GM18507 (cell line): ENCODE results near the gene SUN5.

Source experiments
- DNase-seq: peaks from one replicate; pipeline ENCODE4 v3.0.0; 2011; ENCODE audit warnings: low read depth; ENCODE audit not compliant: insufficient read length; ENCODE audit errors: extremely low spot score
- FAIRE-seq: peaks from 2 replicates; lab custom pipeline; 2011; peaks lifted over from hg19 to GRCh38; lab: Jason Lieb, UNC

Gene SUN5

DNA sequence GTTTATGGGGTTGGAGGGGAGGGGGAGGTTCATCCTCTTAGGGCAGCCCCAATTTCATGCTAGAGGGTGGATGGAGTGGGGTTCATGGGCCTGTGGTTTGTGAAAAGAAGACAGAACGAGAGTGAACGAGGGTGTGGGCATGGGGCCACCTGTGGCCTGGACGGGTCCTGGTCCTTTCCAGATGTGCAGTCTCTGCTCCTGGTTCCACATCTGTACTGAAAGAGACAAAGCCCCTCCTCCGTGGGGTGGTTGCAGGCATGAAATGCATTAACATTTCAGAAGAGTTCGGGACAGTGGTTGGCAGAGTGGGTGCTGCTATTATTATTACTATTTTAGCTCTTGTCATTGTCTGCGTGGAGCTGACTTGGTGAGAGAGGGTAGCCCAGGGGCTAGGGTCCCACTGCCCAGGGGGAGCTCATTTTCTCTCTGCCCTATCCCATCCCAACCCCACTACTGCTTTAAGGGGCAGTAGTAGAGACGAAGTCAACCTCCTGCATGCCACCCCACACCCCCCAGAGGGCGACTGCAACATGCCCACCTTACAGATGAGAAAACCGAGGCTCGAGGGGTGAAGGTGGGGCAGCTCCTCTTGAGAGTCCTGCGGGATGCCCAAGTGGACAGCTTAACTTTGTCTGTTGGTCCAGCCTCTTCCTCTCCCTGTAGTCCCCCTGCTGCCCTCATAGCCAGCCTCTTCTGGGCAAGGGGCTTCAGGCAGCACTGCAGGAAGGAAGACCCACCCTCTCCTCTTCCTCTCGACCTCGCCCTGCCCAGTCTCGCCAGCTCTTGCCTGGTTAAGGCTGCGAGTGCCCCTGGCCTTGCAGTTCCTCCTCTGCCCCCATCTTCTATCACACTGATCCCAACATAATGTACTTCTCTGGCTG, 11.7 kb upstream of the SUN5 start:
- FAIRE-seq: no peak
- no peak for DNase-seq

- FAIRE-seq (no peak), DNase-seq (no peak)
These were observed 10.9 kb upstream of the SUN5 start for GRCh38 chr20:33015114-33015484.

DNA sequence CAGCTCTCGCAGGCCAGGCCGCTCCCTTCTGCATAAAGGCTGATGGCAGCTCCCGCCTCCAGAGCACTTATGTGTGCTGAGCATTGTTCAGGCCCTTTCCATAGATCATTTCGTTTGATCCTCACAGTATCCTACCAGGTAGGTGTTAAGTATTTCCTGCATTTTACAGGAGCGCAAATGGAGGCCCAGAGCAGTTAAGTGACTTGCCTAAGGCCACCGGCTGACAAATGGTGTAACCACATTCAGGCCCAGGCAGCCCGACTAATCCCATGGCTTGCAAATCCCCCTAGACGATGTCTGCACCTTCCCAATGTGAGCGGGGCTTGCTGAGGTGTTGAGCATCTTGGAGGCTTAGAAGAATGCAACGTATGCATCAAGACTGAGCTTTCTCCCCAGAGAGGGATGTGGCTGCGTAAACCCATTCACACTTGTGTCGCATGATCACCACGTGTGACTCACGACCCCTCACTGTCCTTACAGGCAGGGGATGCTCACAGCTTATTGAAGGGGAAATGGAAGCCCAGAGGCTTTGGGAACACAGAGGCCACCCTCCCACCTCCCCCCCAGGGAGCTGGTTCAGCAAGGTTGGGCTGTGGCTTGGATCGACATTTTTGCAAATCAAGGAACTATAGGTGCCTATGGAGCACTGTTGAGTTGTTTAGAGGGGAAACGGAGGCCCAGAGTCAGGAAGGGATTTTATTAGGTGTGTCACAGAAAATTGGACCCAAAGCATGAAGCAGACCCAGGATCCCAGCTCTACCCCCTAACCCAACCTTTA, 10.3 kb upstream of the SUN5 start:
- no peak for FAIRE-seq
- DNase-seq: no peak

- FAIRE-seq: no peak
- no peak for DNase-seq
These were observed 9.6 kb upstream of the SUN5 start for GRCh38 chr20:33013701-33014326.

- no peak for DNase-seq
- FAIRE-seq: no peak
These were observed 8.3 kb upstream of the SUN5 start for GRCh38 chr20:33012327-33013189.

DNA sequence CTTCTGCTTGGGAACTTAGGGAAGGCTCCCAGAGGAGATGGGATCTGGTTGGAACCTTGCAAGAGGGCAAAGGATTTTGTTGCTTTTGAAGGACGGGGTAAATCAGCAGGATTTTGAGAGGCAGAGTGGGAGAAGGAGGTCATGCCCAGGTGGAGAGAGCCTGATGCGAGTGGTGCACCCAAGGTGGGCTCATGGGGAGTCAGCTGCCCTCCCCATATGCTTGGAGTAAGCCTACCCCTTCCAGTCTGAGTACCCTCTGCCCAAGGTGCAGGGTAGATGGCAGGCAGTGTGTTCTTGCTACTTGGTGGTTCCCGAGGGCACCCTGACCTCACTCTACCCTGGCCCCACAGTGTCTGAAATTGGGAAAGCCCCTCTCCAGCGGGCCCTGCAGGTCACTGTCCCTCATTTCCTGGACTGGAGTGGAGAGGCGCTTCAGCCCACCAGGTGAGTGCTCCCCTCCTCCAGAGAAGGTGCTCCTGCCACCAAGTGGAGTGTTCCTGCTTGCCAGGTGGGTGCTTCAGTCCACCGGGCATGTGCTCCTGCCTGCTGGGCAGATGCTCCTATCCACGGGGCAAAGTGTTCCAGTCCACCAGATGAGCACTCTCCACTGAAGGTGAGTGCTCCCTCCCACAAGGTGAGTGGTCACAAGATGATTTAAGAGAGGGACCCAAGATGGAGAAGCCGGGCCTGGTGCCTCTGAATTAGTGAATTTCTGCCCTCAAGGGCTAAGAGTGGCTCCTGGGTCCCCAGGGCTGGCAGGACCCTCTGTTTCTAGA, 6.6 kb upstream of the SUN5 start:
- DNase-seq: no peak

GRCh38 chr20:33010133-33010504, 5.9 kb upstream of the SUN5 start:
- no peak for FAIRE-seq
- no peak for DNase-seq

More for the DNA sequence above, 6.6 kb upstream of the SUN5 start:
- FAIRE-seq: no peak

DNA sequence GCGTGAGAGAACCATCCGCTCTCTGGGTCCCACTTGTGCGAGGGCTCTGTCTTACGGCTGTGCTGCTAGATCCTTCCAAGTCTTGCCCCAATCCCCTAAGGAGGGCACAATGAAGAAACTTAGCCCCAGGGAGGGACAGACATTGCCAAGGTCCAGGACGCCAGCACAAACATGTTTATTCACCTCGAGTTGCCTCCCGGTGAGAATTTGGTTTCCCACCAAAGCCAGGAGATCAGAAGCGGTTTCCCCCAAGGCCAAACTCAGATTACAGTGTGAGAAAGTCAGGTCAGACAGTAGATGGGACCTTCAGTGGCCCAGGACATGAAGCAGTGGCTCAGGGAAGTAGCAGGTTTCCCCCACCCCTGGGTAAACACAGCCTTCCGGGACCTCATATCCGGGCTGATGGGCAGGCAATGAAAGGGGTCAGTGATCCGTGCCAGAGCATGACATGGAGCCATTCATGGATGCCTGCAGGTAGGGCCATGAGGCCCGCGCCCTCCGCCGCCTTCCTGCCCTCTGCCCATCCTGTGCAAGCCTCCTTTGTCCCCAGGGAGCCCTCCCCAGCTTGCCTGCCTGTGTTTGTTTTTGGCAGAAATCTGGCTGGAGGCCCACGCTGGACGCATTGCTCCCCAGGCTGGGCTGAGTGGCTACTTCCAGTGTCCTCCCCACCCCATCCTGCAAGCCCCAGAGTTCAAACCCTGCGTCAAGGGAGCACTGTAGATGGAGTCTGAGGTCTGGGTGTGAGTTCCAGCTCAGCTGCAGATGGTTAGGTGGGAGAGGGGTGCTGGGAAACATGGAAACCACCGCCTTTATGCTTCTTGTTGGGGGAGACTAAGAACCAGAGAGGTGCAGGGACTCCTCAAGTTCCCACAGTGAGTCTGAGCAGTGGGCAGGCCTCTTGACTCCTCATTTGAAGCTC, 5.2 kb upstream of the SUN5 start:
- no peak for FAIRE-seq
- no peak for DNase-seq

DNA sequence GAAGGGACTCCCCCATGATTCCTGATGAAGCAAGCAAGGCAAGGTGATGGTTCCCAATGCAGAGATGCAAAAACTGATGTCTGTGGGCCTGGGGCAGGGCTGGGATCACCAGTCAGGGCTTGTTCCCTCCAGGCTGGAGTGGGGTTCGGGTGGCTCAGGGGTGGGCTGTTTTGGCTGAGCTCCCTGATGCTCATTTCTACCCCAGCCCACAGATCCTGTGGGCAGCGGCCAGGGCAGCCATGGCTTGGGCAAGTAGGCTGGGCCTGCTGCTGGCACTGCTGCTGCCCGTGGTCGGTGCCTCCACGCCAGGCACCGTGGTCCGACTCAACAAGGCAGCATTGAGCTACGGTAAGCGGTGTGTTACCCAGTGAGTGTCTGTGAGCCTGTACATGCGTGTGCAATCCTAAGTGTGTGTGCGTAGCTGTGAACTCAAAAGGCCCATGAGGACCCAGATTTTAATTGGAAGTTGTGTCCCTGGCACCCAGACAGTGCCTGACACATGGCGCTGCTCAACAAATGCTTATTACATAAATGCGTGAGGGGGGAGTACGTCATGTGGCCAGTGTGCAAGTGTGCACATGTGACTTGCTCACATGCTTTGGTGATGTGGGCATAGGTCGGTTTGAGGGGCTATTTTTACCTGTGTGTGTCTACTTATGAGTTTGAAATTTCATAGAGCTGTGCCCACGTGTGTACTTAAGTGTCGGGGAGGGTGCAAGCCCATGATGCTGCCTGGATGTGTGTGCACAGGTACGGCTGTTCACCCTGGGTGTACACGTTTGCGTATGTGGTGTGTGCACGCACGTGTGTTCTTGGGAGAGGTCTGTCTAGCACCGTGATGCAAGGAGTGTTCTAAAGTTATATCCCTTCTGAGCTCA, 4.3 kb upstream of the SUN5 start:
- no peak for FAIRE-seq
- no peak for DNase-seq

DNA sequence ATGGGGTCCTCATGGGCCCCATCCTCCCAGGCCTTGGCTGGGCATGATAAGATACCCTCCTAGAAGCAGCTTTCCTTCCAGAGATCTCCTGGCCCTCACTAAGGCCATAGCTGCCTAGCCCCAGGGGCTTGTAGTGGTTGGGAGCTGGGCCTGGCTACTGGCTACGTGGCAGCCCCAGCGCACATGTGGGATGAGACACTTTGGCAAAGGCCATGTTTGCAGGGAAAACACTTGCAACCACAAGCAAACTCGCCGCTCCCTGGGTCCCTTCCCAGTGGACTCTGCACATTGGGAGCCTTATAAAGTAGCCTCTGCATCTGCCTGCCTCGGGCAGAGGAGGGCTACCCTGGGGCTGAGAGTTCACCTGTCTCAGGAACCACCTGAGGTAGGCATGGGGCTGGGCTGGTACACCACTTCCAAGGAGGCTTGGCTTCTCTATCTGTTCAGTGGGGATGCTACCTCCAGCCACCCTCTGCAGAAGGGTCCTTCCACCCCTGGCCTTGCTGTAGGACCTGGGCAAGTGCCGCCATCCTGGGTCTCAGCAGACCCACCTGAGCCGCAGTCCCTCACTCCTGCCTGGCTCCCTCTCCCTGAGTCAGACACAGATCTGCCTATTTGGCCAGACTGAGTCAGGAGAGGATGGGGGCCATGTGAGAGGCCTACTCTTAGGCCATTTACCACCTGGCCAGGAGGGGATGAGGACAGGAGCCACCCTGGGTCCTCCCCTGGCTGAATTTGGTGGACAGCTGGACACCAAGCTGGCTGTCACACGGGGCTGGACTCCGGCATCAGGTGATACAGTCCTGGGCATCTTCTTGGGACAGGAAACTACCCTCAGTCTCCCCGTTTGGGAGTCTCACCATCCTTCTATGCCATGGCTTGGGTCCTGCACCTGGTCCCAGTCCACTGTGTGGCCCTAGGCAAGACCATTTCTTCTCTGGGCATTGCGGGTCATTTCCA, 3.4 kb upstream of the SUN5 start, which contains the start of gene BPIFB2:
Gene BPIFB2, plus strand, starts transcription at position 329 of the 960 bp plus-strand sequence. CDS start 871 bp downstream, outside the sequence.
- no peak for FAIRE-seq
- DNase-seq: no peak

DNA sequence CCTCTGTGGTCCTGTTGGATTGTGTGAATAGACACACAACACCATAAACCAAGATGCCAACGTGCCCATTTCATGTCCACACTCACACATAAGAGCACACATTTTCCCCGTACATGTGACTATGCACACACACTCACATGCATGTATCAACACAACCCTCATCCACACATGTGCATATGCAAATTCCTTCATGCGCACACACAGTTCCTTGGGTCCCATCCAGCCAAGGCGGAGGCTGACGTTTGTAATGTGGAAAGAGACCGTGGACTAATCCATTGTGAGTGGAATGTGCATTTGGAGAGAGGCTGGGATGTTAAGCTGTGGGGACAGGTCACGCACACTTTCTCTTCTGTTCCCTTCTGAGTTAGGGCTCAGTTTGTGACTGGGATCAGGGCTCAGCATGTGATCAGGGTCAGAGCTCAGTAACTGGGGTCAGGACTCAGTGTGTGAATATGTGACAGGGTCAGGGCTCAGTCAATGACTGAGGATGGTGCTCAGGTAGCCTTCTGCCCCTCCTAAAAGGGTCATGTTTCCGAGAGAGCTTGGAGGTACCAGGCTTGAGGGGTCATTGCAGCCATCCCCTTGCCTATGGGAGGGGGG, 2.6 kb upstream of the SUN5 start:
- no peak for DNase-seq
- no peak for FAIRE-seq

- FAIRE-seq (no peak), DNase-seq (no peak)
These were observed 1.9 kb upstream of the SUN5 start for GRCh38 chr20:33005908-33006775.

DNA sequence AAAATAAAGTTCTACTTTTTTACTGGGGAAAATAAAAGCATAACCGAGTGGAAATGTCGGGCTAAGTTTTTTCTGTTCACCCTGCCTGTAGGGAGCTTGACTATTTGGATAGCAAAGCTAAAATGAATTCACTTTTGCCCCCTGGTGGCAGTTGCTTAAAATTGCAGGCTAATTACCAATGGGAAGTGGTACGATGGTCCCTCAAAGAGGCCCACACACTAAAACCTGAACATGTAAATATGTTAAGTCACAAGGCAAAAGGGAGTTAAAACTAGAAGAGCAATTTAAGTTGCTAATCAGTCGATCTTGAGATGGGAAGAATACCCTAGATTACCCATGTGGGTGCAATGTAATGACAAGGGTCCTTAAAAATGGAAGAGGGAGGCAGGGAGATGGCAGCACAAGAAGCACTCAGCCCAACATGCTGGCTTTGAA, 916 bp upstream of the SUN5 start:
- peak; percentile 17 for DNase-seq
- FAIRE-seq: peak; percentile 56

GRCh38 chr20:33002087-33002808, 2.0 kb downstream of the SUN5 start:
- DNase-seq (no peak), FAIRE-seq (no peak)
